NCI-H69 (cell line): ENCODE measurements around the gene C4B.

Source experiments
- DNase-seq: peaks from one replicate; lab custom pipeline; 2025; lab: John Stamatoyannopoulos, UW

Gene C4B

GRCh38 chr6:32082935-32083334, 68.3 kb downstream of the C4B start:
- no peak for DNase-seq

GRCh38 chr6:32083812-32084768, 69.5 kb downstream of the C4B start:
- no peak for DNase-seq

GRCh38 chr6:32084780-32085179, 70.2 kb downstream of the C4B start:
- DNase-seq, result no peak
